ENCODE results near the gene ARSG. TPM values are rescaled to one million over a fixed set of nuclear protein-coding genes. Genes with fewer than 3 reads are reported as not detected.

ARSG gene
- 7.9 and 8.8 TPM in 2 replicates for total RNA-seq

DNA sequence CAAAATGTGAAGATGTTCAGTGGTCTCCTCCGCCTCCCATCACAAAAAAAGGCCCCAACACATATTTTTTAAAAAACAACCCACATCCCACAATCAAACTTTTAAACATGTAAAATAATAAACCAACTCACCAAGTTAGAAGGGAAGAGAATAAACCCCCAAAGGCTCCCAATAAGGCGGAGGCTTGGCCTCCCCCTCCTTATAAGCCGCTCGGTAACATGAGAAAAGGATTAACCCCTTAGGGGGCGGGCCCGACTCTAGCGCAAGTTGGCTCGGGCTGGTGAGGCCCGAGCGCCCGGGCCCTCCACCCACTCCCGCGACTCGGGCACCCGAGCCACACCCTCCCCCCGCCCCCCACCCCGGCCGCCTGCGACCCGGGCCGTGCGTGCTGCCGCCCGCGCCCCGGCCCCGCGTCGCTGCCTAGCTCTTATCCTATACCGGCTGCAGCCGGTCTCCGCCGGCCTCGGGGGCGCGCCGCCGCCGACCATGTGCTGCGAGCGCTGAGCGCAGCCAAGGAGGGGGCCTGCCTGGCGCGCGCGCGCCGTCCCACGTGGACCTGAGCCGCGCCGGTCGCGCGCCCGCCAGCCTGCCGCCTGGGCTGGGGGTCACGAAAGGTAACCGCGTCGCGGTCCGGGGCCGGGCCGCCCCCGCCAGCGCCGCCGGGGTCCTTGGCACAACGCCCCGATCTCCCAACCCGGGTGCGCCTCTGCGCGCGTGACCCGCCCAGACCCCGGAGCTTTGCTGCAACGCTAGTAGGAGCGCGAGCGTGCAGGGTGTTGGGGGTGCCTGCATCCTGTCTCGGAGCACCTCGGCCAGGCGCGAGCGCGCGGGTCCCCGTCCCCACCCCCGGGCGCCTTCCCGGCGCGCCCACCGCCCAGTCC lies at the start of gene ARSG, which contains the start of gene SLC16A6:
Gene ARSG, plus strand, starts transcription at position 541 of the 881 bp plus-strand sequence. CDS start 15,999 bp downstream, outside the sequence.
Gene SLC16A6, minus strand, starts transcription at position 173 of the 881 bp plus-strand sequence. CDS start 12,807 bp downstream, outside the sequence.

DNA sequence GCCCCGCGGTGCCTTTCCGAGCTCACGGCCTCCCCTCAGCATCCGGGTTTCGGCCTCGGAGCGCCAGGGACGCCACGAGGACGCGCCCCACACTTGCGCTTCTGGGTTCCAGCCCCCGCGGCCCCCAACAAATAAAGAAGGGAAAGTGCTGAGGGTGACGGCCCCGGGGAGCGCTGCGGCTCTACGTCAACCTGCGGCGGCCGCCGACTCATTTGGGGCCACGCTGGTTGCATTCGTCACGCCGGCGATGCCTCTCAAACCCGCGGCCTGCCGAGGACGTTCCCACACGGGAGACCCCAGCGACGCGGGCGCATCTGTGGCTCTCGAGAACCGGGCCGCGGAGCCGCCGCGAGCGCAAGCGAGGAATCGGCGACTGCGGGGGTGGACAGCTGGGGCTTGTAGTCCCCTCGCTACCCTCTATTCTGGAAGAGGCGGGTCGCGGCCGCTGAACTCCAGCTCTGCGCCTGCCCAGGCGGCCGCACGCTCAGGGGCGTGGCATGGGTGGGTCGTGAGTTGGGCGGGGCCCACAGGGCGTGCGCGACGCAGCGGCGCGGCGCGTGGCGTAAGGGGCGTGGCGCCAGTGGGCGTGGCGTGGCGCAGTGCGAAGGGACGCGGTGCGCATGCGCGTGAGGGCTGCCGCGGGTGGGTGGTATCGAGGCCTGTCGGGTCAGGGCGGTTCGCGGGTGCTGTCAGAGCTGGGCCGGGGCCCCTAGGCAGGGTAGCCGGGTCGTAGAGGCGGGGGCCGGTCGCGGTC lies 43.7 kb upstream of the ARSG start, which contains the start of gene AMZ2:
Gene AMZ2, plus strand, starts transcription at position 599 of the 754 bp plus-strand sequence. CDS start 2,145 bp downstream, outside the sequence.

DNA sequence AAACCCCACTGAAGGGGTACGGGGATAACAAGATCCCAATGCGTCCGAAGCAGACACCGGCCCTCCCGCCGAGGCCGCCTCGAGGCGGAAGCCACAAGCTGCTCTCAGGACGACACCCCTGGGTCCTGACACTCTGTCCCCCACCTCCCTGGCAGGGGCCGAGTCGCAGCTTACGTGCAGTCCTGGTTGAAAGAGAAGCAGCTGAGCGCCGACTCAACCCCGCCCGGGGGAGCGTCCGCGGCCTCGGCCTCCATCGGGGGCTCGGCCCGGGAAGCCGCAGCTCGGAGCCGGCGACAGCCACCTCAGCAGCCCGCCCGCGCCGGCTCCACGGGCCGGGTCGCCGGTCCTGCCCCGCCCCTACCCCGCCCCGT lies 165.9 kb downstream of the ARSG start, which contains the start of gene WIPI1:
Gene WIPI1, minus strand, starts transcription at position 329 of the 371 bp plus-strand sequence. Its CDS starts 75 bp downstream, at position 254.

Small RNA genes within 50 kb of the gene (small RNA-seq; reads per million reads assigned to genes)
- gene MIR635: not detected

Other genes starting within 250 kb of the ARSG start
- gene AMZ2, start 43.5 kb upstream of the ARSG start, total RNA-seq: 60.1 and 66.0 TPM in 2 replicates
- 0.96 and 2.0 TPM in 2 replicates for gene SLC16A6, start 368 bp upstream of the ARSG start, total RNA-seq
- 37.6 and 62.1 TPM in 2 replicates for gene WIPI1, start 166.0 kb downstream of the ARSG start, total RNA-seq
- gene PRKAR1A, start 220.9 kb downstream of the ARSG start, total RNA-seq: 212 and 256 TPM in 2 replicates